IPS-18a (cell line): ENCODE data around the gene GJA4.

Experiments
- H3K27ac ChIP-seq: one replicate; pipeline ENCODE4 v1.5.1; 2013; ENCODE audit warnings: low read length
- H3K27me3 ChIP-seq: one replicate; pipeline ENCODE4 v1.6.1; 2013; ENCODE audit warnings: mild to moderate bottlenecking, low read length; ENCODE audit not compliant: control insufficient read depth, insufficient read depth
- H3K36me3 ChIP-seq: one replicate; pipeline ENCODE4 v1.6.1; 2013; ENCODE audit warnings: low read depth, low read length; ENCODE audit not compliant: control insufficient read depth
- H3K4me1 ChIP-seq: one replicate; pipeline ENCODE4 v1.6.1; 2013; ENCODE audit warnings: low read depth, low read length; ENCODE audit not compliant: control insufficient read depth
- H3K4me3 ChIP-seq: one replicate; pipeline ENCODE4 v1.5.1; 2013; ENCODE audit warnings: low read length
- H3K9ac ChIP-seq: one replicate; pipeline ENCODE4 v1.6.1; 2013; ENCODE audit warnings: mild to moderate bottlenecking, low read length, moderate library complexity
- H3K9me3 ChIP-seq: one replicate; pipeline ENCODE4 v1.6.1; 2013; ENCODE audit warnings: low read depth, low read length; ENCODE audit not compliant: control insufficient read depth

The GJA4 gene

DNA sequence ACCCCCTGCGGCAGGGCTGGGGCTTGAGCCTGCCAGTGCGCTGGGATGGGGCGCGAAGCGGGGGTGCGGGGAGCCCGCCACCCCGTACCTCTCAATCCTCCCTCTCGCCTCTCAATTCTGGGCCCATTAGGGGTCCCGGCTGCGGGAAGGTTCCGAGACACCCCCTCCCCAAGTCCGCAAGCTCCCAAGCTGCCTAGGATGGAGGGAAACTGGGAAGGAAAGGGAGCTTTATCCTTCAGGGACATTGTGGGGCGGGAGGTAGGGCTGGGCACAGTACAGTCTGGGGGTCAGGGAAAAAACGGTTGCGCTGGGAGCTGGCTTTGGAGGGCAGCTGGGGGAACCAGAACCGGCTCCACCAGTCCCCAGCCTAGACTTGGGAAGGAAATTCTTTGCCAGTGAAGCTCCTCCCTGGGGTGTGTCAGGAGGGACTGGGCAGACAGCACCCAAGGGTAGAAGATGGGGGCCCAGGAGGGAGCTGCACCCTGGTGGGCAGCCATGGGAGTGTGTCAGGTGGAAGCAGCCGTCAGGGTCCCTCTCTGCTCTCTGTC is 10.9 kb upstream of the GJA4 start:
- Histone ChIP-seq H3K36me3 (no peaks in the 10 kb centered on the region), H3K4me1 (peaks cover 6% of the 10 kb centered on the region), H3K27me3 (peaks cover 53% of the 10 kb centered on the region), H3K4me3 (peak overlapping the region; percentile 77), H3K9ac (no peak overlapping the region), H3K9me3 (no peaks in the 10 kb centered on the region), H3K27ac (no peak overlapping the region)

DNA sequence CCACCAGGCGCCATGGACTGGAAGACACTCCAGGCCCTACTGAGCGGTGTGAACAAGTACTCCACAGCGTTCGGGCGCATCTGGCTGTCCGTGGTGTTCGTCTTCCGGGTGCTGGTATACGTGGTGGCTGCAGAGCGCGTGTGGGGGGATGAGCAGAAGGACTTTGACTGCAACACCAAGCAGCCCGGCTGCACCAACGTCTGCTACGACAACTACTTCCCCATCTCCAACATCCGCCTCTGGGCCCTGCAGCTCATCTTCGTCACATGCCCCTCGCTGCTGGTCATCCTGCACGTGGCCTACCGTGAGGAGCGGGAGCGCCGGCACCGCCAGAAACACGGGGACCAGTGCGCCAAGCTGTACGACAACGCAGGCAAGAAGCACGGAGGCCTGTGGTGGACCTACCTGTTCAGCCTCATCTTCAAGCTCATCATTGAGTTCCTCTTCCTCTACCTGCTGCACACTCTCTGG is 8.0 kb upstream of the GJA4 start:
- peaks cover 41% of the 10 kb centered on the region for H3K27me3 ChIP-seq
- no peak overlapping the region for H3K4me3 ChIP-seq
- no peaks in the 10 kb centered on the region for H3K9me3 ChIP-seq
- H3K4me1 ChIP-seq, result peaks cover 6% of the 10 kb centered on the region
- no peaks in the 10 kb centered on the region for H3K36me3 ChIP-seq
- H3K9ac ChIP-seq, result no peak overlapping the region
- no peak overlapping the region for H3K27ac ChIP-seq

DNA sequence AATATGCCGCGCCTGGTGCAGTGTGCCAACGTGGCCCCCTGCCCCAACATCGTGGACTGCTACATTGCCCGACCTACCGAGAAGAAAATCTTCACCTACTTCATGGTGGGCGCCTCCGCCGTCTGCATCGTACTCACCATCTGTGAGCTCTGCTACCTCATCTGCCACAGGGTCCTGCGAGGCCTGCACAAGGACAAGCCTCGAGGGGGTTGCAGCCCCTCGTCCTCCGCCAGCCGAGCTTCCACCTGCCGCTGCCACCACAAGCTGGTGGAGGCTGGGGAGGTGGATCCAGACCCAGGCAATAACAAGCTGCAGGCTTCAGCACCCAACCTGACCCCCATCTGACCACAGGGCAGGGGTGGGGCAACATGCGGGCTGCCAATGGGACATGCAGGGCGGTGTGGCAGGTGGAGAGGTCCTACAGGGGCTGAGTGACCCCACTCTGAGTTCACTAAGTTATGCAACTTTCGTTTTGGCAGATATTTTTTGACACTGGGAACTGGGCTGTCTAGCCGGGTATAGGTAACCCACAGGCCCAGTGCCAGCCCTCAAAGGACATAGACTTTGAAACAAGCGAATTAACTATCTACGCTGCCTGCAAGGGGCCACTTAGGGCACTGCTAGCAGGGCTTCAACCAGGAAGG is 7.4 kb upstream of the GJA4 start:
- Histone ChIP-seq H3K9ac (no peak overlapping the region), H3K27ac (no peak overlapping the region), H3K4me1 (peaks cover 6% of the 10 kb centered on the region), H3K9me3 (no peaks in the 10 kb centered on the region), H3K4me3 (no peak overlapping the region), H3K36me3 (no peaks in the 10 kb centered on the region), H3K27me3 (peaks cover 36% of the 10 kb centered on the region)

DNA sequence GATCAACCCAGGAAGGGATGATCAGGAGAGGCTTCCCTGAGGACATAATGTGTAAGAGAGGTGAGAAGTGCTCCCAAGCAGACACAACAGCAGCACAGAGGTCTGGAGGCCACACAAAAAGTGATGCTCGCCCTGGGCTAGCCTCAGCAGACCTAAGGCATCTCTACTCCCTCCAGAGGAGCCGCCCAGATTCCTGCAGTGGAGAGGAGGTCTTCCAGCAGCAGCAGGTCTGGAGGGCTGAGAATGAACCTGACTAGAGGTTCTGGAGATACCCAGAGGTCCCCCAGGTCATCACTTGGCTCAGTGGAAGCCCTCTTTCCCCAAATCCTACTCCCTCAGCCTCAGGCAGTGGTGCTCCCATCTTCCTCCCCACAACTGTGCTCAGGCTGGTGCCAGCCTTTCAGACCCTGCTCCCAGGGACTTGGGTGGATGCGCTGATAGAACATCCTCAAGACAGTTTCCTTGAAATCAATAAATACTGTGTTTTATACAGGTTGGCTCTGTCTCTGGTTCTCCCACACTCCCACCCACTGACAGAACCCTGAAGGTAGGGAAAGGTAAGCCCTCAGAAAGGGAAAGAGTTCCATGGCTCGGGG is 6.8 kb upstream of the GJA4 start:
- H3K36me3 ChIP-seq, result no peaks in the 10 kb centered on the region
- H3K4me1 ChIP-seq, result peaks cover 6% of the 10 kb centered on the region
- peaks cover 30% of the 10 kb centered on the region for H3K27me3 ChIP-seq
- no peak overlapping the region for H3K9ac ChIP-seq
- H3K9me3 ChIP-seq, result no peaks in the 10 kb centered on the region
- no peak overlapping the region for H3K27ac ChIP-seq
- H3K4me3 ChIP-seq, result no peak overlapping the region

DNA sequence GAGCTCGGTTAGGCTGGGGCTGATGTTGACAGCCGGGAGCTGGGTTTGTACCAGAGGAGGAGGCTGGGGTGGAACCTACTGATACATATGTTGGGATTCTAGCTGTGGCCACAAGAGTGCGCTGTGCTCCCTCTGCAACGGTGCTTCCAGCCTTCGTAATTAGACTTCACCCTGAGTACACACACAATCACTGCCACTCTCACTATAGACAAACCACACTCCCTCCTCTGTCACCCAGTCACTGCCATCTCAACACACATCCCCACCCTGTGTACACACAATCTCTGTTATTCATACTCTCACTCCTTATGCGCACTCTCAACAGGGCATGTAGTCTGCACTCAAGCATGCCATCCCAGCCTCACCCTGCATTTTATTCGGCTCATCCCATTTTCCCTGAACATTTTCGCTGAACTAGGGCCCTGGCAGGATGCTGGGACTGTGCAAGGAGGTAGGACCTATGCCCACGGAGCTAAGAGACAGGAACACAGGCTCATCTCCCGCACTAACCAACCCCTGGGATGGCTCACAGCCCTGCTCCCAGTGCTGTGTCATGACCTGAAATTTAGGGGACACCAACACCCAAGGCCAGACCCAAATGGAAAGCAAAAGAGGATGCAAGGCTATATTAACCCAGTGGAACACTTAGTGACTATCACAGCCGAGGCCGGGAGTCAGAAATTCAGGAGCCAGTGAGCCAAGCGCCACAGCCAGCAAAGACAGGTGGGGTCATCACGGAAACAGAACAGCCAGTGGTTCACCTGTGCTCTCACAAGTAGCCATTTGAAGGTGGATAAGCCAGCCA is 6.1 kb upstream of the GJA4 start:
- H3K27ac ChIP-seq, result no peak overlapping the region
- no peak overlapping the region for H3K9ac ChIP-seq
- peaks cover 6% of the 10 kb centered on the region for H3K4me1 ChIP-seq
- H3K36me3 ChIP-seq, result no peaks in the 10 kb centered on the region
- peaks cover 22% of the 10 kb centered on the region for H3K27me3 ChIP-seq
- H3K4me3 ChIP-seq, result no peak overlapping the region
- H3K9me3 ChIP-seq, result no peaks in the 10 kb centered on the region

DNA sequence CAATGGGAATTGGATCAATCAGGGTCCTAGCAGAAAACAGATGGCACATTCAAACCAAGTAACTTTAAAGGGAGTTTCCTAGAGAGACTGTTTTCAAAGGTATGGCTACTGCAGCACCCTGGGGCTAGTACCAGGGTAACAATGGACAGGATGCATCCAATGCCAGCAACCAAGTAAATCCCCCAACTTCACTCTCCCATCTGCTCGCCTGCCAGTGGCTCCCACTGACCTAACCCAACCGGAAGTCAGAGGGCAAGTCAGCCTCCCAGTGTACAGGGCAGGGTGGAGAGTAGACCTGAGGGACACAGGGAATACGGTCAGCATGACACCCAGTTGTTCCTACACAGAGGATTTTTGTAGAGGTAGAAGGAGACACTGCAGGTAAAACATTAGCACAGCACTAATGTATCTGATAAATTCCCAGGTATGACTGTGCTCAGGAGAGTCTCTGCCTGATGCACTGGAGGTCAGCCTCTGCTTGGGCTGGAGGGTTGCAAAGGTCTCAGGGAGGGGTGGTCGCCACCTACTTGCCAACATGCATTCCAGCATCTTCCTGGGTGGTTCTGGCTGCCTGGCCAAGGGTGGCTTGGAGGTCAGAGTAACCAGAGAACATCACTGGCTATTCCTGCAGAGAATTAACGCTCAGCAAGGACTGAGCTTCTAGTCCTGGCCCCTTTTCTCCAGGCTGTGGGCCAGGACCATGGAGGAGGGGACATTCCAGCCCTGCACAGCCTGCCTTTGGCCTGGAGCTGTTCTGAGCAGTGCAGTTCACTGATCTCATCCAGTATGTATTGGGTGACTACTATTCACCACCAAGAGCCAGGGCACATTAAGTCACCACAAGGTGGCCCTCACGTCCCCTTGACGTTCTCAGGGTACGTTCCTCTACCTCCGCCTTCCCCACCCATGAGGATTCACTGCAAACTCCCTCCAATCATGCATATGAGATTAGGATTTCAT is 5.1 kb upstream of the GJA4 start:
- no peak overlapping the region for H3K27ac ChIP-seq
- H3K9me3 ChIP-seq, result no peaks in the 10 kb centered on the region
- H3K36me3 ChIP-seq, result no peaks in the 10 kb centered on the region
- no peak overlapping the region for H3K4me3 ChIP-seq
- no peak overlapping the region for H3K9ac ChIP-seq
- no peaks in the 10 kb centered on the region for H3K4me1 ChIP-seq
- peaks cover 18% of the 10 kb centered on the region for H3K27me3 ChIP-seq

DNA sequence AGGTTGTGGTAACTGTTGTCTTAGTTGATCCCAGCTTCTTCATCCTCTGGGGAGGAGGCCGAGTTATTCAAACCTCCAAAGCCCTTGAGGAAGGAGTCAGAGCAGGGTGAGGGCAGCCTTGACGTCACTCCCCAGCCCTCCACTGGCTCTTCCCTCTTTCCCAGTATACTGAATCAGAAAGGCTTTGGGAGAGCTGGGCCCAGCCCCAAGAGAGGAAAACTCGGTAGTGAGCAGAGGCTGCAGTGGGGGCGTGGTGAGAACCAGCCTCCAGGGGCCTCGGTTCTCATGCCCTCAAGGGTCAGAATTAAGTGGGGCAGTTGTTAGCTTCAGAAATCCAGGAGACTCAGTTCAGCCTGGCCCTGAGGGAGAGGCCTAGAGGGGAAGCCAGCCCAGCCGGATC is 1.8 kb upstream of the GJA4 start:
- Histone ChIP-seq H3K9me3 (no peaks in the 10 kb centered on the region), H3K4me1 (no peaks in the 10 kb centered on the region), H3K27me3 (peaks cover 13% of the 10 kb centered on the region), H3K9ac (no peak overlapping the region), H3K27ac (no peak overlapping the region), H3K36me3 (no peaks in the 10 kb centered on the region), H3K4me3 (no peak overlapping the region)

DNA sequence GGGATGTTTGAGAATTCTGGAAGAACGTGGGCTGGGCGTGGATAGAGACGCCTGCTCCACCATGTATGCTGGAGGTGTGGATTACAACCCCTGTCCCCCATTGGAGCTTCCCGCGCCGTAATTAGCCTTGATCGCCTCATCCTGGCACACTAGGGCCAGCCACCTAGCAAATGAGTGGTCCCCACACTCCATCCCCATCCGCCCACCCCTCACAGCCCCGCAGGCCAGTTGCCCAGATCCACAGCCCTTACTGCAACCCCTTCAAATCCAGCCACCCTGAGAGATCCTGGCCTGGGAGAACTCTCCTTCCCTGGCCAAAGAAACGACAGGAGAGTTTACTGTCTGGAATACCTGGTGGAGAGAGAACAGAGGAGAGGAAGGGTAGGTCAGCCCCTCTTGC is 375 bp upstream of the GJA4 start:
- no peak overlapping the region for H3K27ac ChIP-seq
- H3K9me3 ChIP-seq, result no peaks in the 10 kb centered on the region
- H3K27me3 ChIP-seq, result peaks cover 13% of the 10 kb centered on the region
- H3K4me3 ChIP-seq, result peak overlapping the region; percentile 46
- no peak overlapping the region for H3K9ac ChIP-seq
- H3K4me1 ChIP-seq, result peaks cover 5% of the 10 kb centered on the region
- H3K36me3 ChIP-seq, result no peaks in the 10 kb centered on the region

DNA sequence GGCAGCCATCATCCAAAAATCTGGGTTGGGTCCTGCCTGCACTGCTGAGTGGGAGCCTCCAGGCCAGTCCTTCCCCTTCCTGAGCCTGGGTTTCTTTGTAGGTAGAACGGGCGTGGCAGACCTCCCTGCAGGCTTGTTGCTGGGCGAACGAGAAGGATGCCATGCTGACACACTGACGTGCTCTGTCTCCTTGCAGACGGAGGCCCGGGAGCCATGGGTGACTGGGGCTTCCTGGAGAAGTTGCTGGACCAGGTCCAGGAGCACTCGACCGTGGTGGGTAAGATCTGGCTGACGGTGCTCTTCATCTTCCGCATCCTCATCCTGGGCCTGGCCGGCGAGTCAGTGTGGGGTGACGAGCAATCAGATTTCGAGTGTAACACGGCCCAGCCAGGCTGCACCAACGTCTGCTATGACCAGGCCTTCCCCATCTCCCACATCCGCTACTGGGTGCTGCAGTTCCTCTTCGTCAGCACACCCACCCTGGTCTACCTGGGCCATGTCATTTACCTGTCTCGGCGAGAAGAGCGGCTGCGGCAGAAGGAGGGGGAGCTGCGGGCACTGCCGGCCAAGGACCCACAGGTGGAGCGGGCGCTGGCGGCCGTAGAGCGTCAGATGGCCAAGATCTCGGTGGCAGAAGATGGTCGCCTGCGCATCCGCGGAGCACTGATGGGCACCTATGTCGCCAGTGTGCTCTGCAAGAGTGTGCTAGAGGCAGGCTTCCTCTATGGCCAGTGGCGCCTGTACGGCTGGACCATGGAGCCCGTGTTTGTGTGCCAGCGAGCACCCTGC is 1.4 kb downstream of the GJA4 start:
- Histone ChIP-seq H3K36me3 (no peaks in the 10 kb centered on the region), H3K4me1 (peaks cover 5% of the 10 kb centered on the region), H3K27ac (no peak overlapping the region), H3K4me3 (no peak overlapping the region), H3K9ac (no peak overlapping the region), H3K27me3 (peaks cover 13% of the 10 kb centered on the region), H3K9me3 (no peaks in the 10 kb centered on the region)

DNA sequence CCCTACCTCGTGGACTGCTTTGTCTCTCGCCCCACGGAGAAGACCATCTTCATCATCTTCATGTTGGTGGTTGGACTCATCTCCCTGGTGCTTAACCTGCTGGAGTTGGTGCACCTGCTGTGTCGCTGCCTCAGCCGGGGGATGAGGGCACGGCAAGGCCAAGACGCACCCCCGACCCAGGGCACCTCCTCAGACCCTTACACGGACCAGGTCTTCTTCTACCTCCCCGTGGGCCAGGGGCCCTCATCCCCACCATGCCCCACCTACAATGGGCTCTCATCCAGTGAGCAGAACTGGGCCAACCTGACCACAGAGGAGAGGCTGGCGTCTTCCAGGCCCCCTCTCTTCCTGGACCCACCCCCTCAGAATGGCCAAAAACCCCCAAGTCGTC is 2.0 kb downstream of the GJA4 start:
- H3K27ac ChIP-seq, result no peak overlapping the region
- H3K4me3 ChIP-seq, result no peak overlapping the region
- peaks cover 13% of the 10 kb centered on the region for H3K27me3 ChIP-seq
- H3K36me3 ChIP-seq, result no peaks in the 10 kb centered on the region
- no peaks in the 10 kb centered on the region for H3K9me3 ChIP-seq
- peaks cover 5% of the 10 kb centered on the region for H3K4me1 ChIP-seq
- H3K9ac ChIP-seq, result no peak overlapping the region
